NCI-H1048 (cell line): ENCODE results near the gene SOS2.
"Not testable (repeated sequence)": the region's sequence is repeated elsewhere in the genome, so short reads cannot be mapped to it uniquely, and the experiment has no call there.

Experiments used
- DNase-seq: peaks from one replicate; lab custom pipeline; 2025; lab: John Stamatoyannopoulos, UW

SOS2 gene

GRCh38 chr14:50085570-50086320, 145.6 kb downstream of the SOS2 start:
- DNase-seq, result no peak

GRCh38 chr14:50084666-50085065, 146.7 kb downstream of the SOS2 start:
- no peak for DNase-seq

GRCh38 chr14:50083467-50084337, 147.7 kb downstream of the SOS2 start:
- no peak for DNase-seq

- no peak for DNase-seq
Observed at GRCh38 chr14:50082784-50083466, 148.5 kb downstream of the SOS2 start.

GRCh38 chr14:50082308-50082742, 149.1 kb downstream of the SOS2 start:
- no peak for DNase-seq

GRCh38 chr14:50079103-50079502, 152.3 kb downstream of the SOS2 start:
- DNase-seq, result not testable (repeated sequence)

- DNase-seq, result not testable (repeated sequence)
Observed at GRCh38 chr14:50073663-50074062, 157.7 kb downstream of the SOS2 start.

GRCh38 chr14:50072395-50072794, 159.0 kb downstream of the SOS2 start:
- DNase-seq, result no peak

GRCh38 chr14:50070840-50071548, 160.4 kb downstream of the SOS2 start:
- DNase-seq, result no peak

GRCh38 chr14:50070230-50070629, 161.1 kb downstream of the SOS2 start:
- DNase-seq, result no peak

GRCh38 chr14:50069325-50069724, 162.1 kb downstream of the SOS2 start:
- DNase-seq, result no peak

- no peak for DNase-seq
Observed at GRCh38 chr14:50068496-50068895, 162.9 kb downstream of the SOS2 start.

GRCh38 chr14:50067723-50068495, 163.5 kb downstream of the SOS2 start:
- no peak for DNase-seq
